Breast epithelium (tissue), 4 donors: ENCODE data around the gene BFAR. TPM values are rescaled to one million over a fixed set of nuclear protein-coding genes. Genes with fewer than 3 reads are reported as not detected.
"Not testable (repeated sequence)": the region's sequence is repeated elsewhere in the genome, so short reads cannot be mapped to it uniquely, and the experiment has no call there.

ENCODE experiments used
- DNase-seq, 2 donors: peaks; one replicate each; pipeline ENCODE4 v3.0.0-alpha.2; 2019; ENCODE audit warnings: low spot score in 2 of 2
- H3K27ac ChIP-seq, 2 donors: fragments of 200-600 bp; sonication (generic) in 1 of 2; one replicate each; pipeline ENCODE4 v1.5.1; 2016 to 2019; ENCODE audit warnings: mild to moderate bottlenecking in 1 of 2
- H3K27me3 ChIP-seq, 2 donors: fragments of 200-600 bp; sonication (generic) in 1 of 2; one replicate each; pipeline versions ENCODE4 v1.5.1 to v1.6.0; 2017 to 2019; ENCODE audit warnings: control low read depth in 1 of 2, mild to moderate bottlenecking in 1 of 2
- H3K36me3 ChIP-seq: fragments of 200-600 bp; one replicate; pipeline ENCODE4 v1.5.1; 2019
- H3K4me1 ChIP-seq, 2 donors: fragments of 200-600 bp; sonication (generic); one replicate each; pipeline ENCODE4 v1.5.1; 2016 to 2019; ENCODE audit warnings: control low read depth in 1 of 2
- H3K4me3 ChIP-seq, 3 donors: fragments of 200-600 bp; sonication (generic); 1 replicate in 2 of 3; 2 replicates in 1 of 3; pipeline ENCODE4 v1.5.1; 2016 to 2019; ENCODE audit warnings: mild to moderate bottlenecking in 3 of 3, moderate library complexity in 2 of 3
- H3K9me3 ChIP-seq, 2 donors: fragments of 200-600 bp; sonication (generic) in 1 of 2; one replicate each; pipeline ENCODE4 v1.5.1; 2016 to 2019; ENCODE audit warnings: control low read depth in 1 of 2
- POLR2A ChIP-seq: fragments of 450-650 bp; IDR thresholded peaks from one replicate; pipeline ENCODE4 v1.6.1; 2016; ENCODE audit warnings: antibody characterized with exemption, mild to moderate bottlenecking, moderate library complexity
- POLR2AphosphoS5 ChIP-seq, 3 donors: sonication (generic); formaldehyde crosslinking; IDR thresholded peaks; one replicate each; pipeline ENCODE4 v1.6.1; 2017; ENCODE audit warnings: antibody characterized with exemption in 3 of 3
- intact Hi-C: fragments of 100-400 bp; cut with DNase I; formaldehyde crosslinking; loops from one replicate; pipeline ENCODE4 v1.15.1; 2023; ENCODE audit warnings: low total_unique reads
- total RNA-seq, 3 donors: library from RNA; depleted of rRNA; stranded (reverse); fragments of >200 nt; gene quantifications; one replicate each; pipeline ENCODE4 v1.1.0, GENCODE V29; 2016
- TF ChIP-seq, protein P1 (sequence below), 3 donors: fragments of 450-650 bp; IDR thresholded peaks; one replicate each; pipeline ENCODE4 v1.5.1; 2016 to 2017; ENCODE audit warnings: antibody characterized with exemption in 3 of 3, mild to moderate bottlenecking in 3 of 3, moderate library complexity in 3 of 3

The BFAR gene
- total RNA-seq, 3 donors from 2014 or later: 53.1 to 69.9 (median 68.5) TPM

DNA sequence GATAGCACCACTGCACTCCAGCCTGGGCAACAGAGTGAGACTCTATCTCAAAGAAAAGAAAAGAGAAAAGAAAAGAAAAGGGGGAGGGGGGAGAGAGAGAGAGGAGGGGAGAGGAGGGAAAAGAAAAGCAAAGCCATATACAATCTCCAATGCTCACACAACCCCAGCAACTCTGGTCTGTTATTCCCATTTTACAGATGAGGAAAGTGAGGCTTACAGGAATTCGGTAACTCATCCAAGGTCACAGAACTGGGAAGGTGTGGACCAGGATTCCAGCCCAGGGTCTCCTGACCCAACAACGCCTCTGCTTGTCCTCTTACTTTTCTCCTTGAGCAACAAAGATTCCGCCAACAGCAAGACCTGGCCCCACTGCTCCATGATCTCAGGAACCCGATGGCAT, 48.4 kb downstream of the BFAR start:
- TF ChIP-seq, protein P1, sequence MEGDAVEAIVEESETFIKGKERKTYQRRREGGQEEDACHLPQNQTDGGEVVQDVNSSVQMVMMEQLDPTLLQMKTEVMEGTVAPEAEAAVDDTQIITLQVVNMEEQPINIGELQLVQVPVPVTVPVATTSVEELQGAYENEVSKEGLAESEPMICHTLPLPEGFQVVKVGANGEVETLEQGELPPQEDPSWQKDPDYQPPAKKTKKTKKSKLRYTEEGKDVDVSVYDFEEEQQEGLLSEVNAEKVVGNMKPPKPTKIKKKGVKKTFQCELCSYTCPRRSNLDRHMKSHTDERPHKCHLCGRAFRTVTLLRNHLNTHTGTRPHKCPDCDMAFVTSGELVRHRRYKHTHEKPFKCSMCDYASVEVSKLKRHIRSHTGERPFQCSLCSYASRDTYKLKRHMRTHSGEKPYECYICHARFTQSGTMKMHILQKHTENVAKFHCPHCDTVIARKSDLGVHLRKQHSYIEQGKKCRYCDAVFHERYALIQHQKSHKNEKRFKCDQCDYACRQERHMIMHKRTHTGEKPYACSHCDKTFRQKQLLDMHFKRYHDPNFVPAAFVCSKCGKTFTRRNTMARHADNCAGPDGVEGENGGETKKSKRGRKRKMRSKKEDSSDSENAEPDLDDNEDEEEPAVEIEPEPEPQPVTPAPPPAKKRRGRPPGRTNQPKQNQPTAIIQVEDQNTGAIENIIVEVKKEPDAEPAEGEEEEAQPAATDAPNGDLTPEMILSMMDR (IDR thresholded peaks at IDR 0.05): no peak
- TF ChIP-seq POLR2A (no peak), POLR2AphosphoS5 (IDR thresholded peaks at IDR 0.05) (no peak)
- no peak overlapping the region for H3K27ac ChIP-seq
- no peaks in the 10 kb centered on the region for H3K27me3 ChIP-seq
- DNase-seq: no peak
- H3K4me1 ChIP-seq: no peaks in the 10 kb centered on the region
- no peak overlapping the region for H3K4me3 ChIP-seq
- intact Hi-C loops: no loop called here
- H3K36me3 ChIP-seq: no peaks in the 10 kb centered on the region
- H3K9me3 ChIP-seq: no peaks in the 10 kb centered on the region

DNA sequence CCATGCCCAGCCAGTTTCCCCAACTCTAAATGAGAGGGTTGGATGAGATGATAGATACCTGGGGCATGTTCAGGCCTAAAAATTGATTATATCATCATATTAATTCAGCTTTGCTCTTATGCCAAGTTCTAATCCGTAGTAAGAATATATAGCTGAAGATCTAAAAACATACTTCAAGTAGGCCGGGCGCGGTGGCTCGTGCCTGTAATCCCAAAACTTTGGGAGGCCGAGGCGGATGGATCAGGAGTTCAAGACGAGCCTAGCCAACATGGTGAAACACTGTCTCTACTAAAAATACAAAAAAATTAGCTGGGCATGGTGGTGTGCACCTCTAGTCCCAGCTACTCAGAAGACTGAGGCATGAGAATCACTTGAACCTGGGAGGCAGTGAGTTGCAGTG, 49.4 kb downstream of the BFAR start:
- Histone ChIP-seq H3K4me1 (no peaks in the 10 kb centered on the region), H3K9me3 (no peaks in the 10 kb centered on the region), H3K4me3 (no peak overlapping the region), H3K27ac (no peak overlapping the region), H3K27me3 (no peaks in the 10 kb centered on the region), H3K36me3 (no peaks in the 10 kb centered on the region)
- TF ChIP-seq POLR2A (no peak), POLR2AphosphoS5 (IDR thresholded peaks at IDR 0.05) (no peak)
- TF ChIP-seq, protein P1 (IDR thresholded peaks at IDR 0.05): no peak
- DNase-seq: no peak
- intact Hi-C loops: no loop called here

DNA sequence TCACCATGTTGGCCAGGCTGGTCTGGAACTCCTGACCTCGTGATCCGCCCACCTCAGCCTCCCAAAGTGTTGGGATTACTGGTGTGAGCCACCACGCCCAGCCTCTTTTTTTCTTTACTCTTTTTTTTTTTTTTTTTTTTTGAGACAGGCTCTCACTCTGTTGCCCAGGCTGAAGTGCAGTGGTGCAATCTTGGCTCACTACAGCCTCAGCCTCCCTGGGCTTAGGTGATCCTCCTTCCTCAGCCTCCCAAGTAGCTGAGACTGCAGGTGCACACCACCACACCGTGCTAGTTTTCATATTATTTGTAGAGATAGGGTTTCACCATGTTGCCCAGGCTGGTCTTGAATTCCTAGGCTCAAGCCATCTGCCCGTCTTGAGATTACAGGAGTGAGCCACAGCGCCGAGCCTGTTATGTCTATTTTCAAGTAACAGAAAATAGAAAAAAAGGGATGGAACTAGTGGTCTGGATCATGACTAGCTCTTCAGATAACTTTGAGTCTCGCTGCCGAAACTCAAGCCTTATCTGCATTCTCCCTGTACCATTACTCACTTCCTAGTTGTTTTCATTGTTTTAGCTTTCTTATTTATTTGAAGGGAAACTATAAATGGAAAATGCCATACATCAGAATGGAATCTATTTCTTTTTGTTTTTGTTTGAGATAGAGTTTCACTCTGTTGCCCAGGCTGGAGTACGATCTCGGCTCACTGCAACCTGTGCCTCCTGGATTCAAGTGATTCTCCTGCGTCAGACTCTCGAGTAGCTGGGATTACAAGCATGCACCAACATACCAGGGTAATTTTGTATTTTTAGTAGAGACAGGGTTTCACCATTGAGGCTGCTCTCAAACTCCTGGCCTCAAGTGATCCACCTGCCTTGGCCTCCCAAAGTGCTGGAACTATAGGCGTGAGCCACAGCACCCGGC, 53.4 kb downstream of the BFAR start:
- H3K36me3 ChIP-seq, intact Hi-C loops, H3K4me1 ChIP-seq, H3K27ac ChIP-seq, DNase-seq, H3K4me3 ChIP-seq, H3K27me3 ChIP-seq, H3K9me3 ChIP-seq: not testable (repeated sequence)

DNA sequence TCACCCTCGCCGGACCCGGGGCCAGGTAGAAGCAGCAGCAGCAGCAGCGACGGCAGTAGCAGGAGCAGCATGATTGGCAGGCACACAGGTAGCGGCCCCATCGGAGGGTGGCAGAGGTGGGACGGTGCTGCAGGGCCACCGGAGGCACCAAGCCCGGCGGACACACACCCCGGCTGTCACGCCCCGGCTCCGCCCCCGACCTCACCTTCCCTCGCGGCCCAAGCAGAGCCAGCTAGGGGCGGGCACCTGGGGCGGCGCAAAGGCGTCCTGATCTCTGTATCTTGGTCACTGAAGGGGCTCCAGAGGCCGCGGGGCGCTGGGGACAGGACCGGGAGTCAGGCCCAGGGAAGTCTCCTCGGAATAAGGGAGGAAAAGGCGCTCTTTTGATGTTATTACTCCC, 61.4 kb downstream of the BFAR start, which contains the start of gene PLA2G10:
Gene PLA2G10, minus strand, starts transcription at position 180 of the 400 bp plus-strand sequence. Its CDS starts 79 bp downstream, at position 101.
- H3K36me3 ChIP-seq, intact Hi-C loops, H3K4me1 ChIP-seq, DNase-seq, H3K27ac ChIP-seq, H3K9me3 ChIP-seq, H3K4me3 ChIP-seq, H3K27me3 ChIP-seq: not testable (repeated sequence)

DNA sequence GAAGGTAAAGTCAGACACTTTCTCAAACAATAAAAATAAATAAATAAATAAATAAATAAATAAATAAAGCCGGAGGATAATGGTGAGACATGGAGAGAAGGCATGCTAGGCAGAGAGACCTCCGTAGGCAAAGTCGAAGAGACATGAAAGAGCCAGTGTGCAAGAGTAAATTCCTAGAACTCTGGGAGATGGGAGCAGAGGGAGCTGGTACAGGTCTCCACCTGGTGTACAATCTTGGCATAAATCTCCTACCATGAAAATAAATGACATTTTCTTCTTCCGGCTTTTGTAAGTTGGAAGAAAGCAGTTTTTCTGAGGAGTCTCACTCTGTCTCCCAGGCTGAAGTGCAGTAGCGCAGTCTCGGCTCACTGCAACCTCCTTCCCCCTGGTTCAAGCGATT, 69.1 kb downstream of the BFAR start:
- H3K27me3 ChIP-seq, DNase-seq, H3K4me1 ChIP-seq, H3K4me3 ChIP-seq, H3K27ac ChIP-seq, H3K36me3 ChIP-seq, H3K9me3 ChIP-seq, intact Hi-C loops: not testable (repeated sequence)

DNA sequence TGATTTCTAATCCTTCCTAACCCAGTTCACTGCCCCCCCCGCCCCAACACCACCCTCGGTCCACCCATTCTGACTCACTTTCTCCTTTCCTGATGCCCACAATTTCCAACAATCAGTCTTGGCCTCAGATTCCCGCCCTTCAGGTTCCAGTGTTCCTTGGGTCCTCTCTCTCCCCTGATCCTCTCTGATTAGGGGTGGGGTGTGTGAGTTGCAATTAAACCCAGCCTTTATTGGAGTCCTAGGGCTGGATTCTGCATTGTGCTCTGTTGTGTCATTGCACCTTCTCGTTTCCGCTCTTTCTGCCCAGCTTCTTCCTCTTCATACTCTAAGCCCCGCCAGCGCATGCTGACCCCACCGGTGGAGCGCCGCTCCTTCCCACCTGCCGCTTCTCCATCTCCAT, 69.9 kb downstream of the BFAR start:
- H3K27me3 ChIP-seq, H3K4me1 ChIP-seq, H3K4me3 ChIP-seq, H3K9me3 ChIP-seq, DNase-seq, H3K36me3 ChIP-seq, H3K27ac ChIP-seq, intact Hi-C loops: not testable (repeated sequence)

DNA sequence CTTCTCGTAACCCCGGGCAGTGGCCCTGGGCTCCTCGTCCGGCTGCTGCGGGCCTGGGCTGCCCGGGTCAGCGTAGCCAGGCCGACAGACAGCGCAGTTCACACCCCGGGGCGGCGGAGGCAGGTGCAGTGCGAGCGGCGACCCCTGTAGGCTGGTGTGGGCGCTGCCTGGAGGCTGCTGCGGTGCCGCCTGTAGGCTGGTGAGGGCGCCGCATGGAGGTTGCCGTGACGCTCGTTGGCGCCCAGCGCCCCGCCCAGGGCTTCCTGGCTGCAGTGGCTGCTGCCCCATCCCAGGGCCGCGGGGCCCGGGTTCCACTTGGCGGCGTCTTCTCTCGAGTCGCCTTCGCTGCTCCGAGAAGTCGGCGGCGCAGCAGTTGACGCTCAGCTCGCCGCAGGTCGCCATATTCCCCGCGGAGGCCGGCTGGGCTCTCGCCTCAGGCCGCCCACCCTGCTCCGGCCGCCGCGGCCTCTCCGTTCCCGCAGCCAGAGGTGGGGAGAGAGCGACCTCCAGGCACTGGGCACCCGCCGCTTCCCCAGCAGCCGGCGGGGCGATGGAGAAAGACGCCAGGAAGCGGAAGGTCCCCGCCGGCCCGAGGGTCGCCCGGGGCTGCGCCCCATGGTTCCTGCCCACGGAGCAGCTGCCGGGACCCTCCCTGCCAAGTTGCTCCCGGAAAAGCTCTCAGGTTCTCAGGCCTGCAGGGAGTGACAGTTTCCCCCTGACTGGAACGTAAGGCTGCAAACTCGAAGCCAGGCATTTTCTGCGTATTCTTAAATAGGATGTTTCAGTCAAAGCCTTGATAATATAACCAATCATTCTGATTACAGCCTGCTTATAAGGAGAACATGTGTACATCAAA, 70.6 kb downstream of the BFAR start, which contains the start of gene NPIPA3:
Gene NPIPA3, plus strand, starts transcription at position 256 of the 856 bp plus-strand sequence. CDS start 5,533 bp downstream, outside the sequence.
- H3K4me3 ChIP-seq, H3K27me3 ChIP-seq, H3K4me1 ChIP-seq, H3K36me3 ChIP-seq, intact Hi-C loops, H3K9me3 ChIP-seq, H3K27ac ChIP-seq, DNase-seq: not testable (repeated sequence)

Other genes with a start within 250 kb of the BFAR start
- gene PARN, start 2.7 kb upstream of the BFAR start, total RNA-seq: 10 to 100 TPM; 33.3 to 59.3 (median 44.2) TPM
- not detected for gene PLA2G10, start 61.4 kb downstream of the BFAR start, total RNA-seq
- gene NPIPA3, start 70.5 kb downstream of the BFAR start, total RNA-seq: 1 to 10 TPM in 2 of 3 donors, not detected in 1; 1.3 to 1.9 TPM
- 1 to 10 TPM in 1 of 3 donors, under 1 TPM in 1, not detected in 1; 0.73 to 1.3 TPM for gene NPIPA2, start 109.6 kb downstream of the BFAR start, total RNA-seq
- 10 to 100 TPM; 38.1 to 49.2 (median 48.3) TPM for gene NOMO1, start 200.8 kb downstream of the BFAR start, total RNA-seq